Measurements from ENCODE around the gene GLCCI1. TPM values are rescaled to one million over a fixed set of nuclear protein-coding genes. Genes with fewer than 3 reads are reported as not detected.

GLCCI1 gene
- total RNA-seq, 1 donor from 2014 or later: 12.3 TPM

- DNase-seq (ENCODE audit: extremely low spot score, unreplicated experiment): no peak
- Mint-ChIP-seq H3K27me3 (ENCODE audit: unreplicated experiment) (no peaks in the 10 kb centered on the region), H3K4me3 (ENCODE audit: unreplicated experiment) (no peak overlapping the region), H3K27ac (ENCODE audit: unreplicated experiment) (no peak overlapping the region), H3K4me1 (ENCODE audit: unreplicated experiment) (no peaks in the 10 kb centered on the region), H3K36me3 (ENCODE audit: unreplicated experiment) (no peaks in the 10 kb centered on the region), H3K9me3 (ENCODE audit: unreplicated experiment) (no peaks in the 10 kb centered on the region)
- TF ChIP-seq, protein P1, sequence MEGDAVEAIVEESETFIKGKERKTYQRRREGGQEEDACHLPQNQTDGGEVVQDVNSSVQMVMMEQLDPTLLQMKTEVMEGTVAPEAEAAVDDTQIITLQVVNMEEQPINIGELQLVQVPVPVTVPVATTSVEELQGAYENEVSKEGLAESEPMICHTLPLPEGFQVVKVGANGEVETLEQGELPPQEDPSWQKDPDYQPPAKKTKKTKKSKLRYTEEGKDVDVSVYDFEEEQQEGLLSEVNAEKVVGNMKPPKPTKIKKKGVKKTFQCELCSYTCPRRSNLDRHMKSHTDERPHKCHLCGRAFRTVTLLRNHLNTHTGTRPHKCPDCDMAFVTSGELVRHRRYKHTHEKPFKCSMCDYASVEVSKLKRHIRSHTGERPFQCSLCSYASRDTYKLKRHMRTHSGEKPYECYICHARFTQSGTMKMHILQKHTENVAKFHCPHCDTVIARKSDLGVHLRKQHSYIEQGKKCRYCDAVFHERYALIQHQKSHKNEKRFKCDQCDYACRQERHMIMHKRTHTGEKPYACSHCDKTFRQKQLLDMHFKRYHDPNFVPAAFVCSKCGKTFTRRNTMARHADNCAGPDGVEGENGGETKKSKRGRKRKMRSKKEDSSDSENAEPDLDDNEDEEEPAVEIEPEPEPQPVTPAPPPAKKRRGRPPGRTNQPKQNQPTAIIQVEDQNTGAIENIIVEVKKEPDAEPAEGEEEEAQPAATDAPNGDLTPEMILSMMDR (IDR thresholded peaks at IDR 0.05): no peak
Measured at GRCh38 chr7:7933915-7934526, 34.6 kb upstream of the GLCCI1 start.

DNA sequence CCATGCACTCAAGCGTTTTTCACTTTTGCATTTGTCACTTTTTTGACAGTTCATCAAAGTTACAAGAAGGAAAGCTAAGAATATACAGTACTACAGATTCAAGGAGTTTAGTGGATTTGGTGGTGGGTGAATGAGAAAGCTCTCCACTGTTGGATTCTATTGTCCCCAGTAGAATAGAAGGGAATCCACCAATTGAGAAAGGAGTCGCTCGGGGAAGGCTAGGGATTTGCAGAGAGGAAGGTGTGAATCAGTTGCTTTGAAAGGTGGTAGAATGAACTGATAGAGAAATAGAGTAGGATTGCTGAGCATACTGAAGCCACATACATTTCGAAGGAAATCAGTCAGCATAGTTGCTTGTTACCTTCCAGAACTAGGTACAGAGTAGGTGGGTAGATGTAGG, 33.7 kb upstream of the GLCCI1 start:
- TF ChIP-seq, protein P1 (IDR thresholded peaks at IDR 0.05): no peak
- Mint-ChIP-seq H3K27ac (ENCODE audit: unreplicated experiment) (no peak overlapping the region), H3K4me1 (ENCODE audit: unreplicated experiment) (peaks cover 7% of the 10 kb centered on the region), H3K9me3 (ENCODE audit: unreplicated experiment) (no peaks in the 10 kb centered on the region), H3K27me3 (ENCODE audit: unreplicated experiment) (no peaks in the 10 kb centered on the region), H3K4me3 (ENCODE audit: unreplicated experiment) (no peak overlapping the region), H3K36me3 (ENCODE audit: unreplicated experiment) (no peaks in the 10 kb centered on the region)
- no peak for DNase-seq (ENCODE audit: extremely low spot score, unreplicated experiment)

DNA sequence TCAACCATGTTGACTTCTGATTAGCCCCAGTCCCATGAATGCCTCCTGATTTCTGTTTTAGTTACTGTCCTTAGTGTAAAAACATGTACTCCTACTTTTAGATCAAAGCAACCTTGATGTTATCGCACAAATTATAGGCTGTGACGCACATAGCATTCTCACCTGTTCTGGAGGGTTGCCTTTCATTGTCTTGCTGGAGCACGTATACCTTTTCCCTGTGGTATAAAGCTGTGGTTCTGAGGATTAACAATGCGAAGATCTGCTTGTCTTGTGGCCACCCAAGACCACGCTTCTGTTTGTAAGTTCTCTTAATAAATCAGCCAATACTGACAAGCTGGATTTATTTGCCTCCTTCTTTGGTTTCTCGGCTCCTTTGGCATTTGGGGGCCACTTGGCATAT, 30.1 kb upstream of the GLCCI1 start:
- no peak for DNase-seq (ENCODE audit: extremely low spot score, unreplicated experiment)
- Mint-ChIP-seq H3K36me3 (ENCODE audit: unreplicated experiment) (no peaks in the 10 kb centered on the region), H3K9me3 (ENCODE audit: unreplicated experiment) (no peaks in the 10 kb centered on the region), H3K4me3 (ENCODE audit: unreplicated experiment) (no peak overlapping the region), H3K27ac (ENCODE audit: unreplicated experiment) (no peak overlapping the region), H3K27me3 (ENCODE audit: unreplicated experiment) (no peaks in the 10 kb centered on the region), H3K4me1 (ENCODE audit: unreplicated experiment) (peaks cover 7% of the 10 kb centered on the region)
- TF ChIP-seq, protein P1 (IDR thresholded peaks at IDR 0.05): no peak

DNA sequence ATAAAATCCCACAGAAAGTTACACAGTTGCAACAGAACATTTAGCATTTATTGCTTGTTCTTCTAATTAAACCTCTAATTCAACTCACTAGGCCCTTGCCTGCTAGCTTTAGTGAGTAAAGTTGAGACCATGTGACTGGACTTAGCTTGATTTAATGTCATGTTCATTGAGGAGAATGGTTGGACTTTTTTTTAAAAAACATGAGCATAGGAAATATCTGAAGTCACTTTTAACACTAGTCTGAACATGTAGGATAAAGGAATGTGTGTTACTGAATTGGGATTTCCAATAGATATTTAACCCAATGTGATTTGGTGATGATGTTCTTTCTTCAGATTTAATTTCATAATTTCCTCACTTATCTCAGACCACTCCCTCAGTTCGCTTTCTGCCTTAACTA, 24.6 kb upstream of the GLCCI1 start:
- no peak overlapping the region for H3K4me3 Mint-ChIP-seq (ENCODE audit: unreplicated experiment)
- no peaks in the 10 kb centered on the region for H3K9me3 Mint-ChIP-seq (ENCODE audit: unreplicated experiment)

DNA sequence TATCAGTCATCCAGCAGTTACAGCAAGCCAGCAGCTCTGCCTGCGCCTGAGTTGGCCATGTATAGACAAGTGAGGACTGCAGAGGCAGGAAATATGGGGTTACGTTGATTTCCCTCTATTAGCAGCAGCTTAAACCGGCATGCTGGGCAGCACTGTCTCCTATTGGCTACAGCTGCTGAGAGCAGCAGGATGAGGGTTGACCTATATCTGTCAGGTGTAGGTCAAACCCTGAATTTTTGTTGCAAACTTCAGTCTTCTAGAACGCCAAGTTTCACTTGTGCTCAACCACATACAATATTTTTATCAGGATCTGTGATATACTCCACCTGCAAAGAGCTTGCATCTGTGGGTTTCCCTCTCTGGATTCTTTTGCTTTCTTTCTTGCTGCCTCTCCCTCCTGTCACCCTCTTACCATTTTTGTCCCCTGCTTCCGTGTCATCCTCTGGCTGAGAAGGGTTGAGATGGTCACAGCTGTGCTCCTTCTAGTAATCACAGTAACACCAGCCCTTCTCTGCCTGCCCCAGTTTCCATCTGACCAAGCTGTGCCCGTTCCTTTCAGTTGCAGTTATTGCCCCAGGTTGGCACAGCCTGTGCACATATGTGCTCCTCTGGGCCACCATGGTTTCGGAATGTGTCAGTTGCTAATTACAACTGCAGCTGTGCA, 23.8 kb upstream of the GLCCI1 start:
- Mint-ChIP-seq H3K27me3 (ENCODE audit: unreplicated experiment) (no peaks in the 10 kb centered on the region), H3K4me3 (ENCODE audit: unreplicated experiment) (no peak overlapping the region), H3K4me1 (ENCODE audit: unreplicated experiment) (no peaks in the 10 kb centered on the region), H3K36me3 (ENCODE audit: unreplicated experiment) (no peaks in the 10 kb centered on the region), H3K9me3 (ENCODE audit: unreplicated experiment) (no peaks in the 10 kb centered on the region), H3K27ac (ENCODE audit: unreplicated experiment) (no peak overlapping the region)
- DNase-seq (ENCODE audit: extremely low spot score, unreplicated experiment): no peak
- TF ChIP-seq, protein P1 (IDR thresholded peaks at IDR 0.05): no peak

More for the DNA sequence above, 24.6 kb upstream of the GLCCI1 start:
- no peak for DNase-seq (ENCODE audit: extremely low spot score, unreplicated experiment)
- H3K4me1 Mint-ChIP-seq (ENCODE audit: unreplicated experiment): peaks cover 7% of the 10 kb centered on the region
- H3K27ac Mint-ChIP-seq (ENCODE audit: unreplicated experiment): no peak overlapping the region
- H3K27me3 Mint-ChIP-seq (ENCODE audit: unreplicated experiment): no peaks in the 10 kb centered on the region
- H3K36me3 Mint-ChIP-seq (ENCODE audit: unreplicated experiment): no peaks in the 10 kb centered on the region
- TF ChIP-seq, protein P1 (IDR thresholded peaks at IDR 0.05): no peak

Data from osteocyte (in vitro differentiated cells).